ENCODE results near the gene ASIC4. TPM values are rescaled to one million over a fixed set of nuclear protein-coding genes. Genes with fewer than 3 reads are reported as not detected.

The ASIC4 gene
- total RNA-seq, 4 donors from 2014 or later: not detected

DNA sequence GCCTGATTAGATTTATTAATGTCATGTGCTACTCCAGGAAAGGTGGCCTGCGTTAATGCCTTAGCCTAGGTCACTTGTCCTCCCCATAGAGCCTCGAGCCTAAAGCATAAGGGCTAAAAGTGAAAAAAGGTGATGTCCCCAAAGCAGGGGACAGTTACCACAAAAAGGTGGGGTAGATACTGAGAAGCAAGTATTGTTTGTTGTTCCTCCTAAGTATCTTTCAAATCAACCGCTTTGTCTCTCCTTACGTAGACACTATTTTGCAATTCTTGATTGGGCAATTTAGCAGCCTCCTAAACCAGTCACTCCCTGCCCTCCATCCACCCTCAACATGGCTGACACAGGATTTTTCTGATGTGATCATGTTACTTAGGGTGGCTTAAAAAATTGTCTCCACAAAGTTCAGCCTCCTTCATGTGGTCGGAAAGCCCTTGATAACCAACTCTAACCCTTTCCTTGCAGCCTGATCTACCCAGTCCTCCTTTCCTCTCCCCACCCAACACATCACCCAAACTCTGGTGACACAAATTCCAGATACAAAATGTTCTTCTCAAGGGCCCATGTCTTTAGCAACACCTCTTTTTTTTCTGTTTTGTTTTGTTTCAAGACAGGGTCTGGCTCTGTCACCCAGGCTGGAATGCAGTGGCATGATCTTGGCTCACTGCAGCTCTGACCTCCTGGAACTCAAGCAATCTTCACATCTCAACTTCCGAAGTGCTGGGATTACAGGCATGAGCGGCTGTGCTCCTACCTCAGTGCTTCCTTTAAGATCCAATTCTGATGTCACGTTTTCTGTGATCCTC, 64.7 kb downstream of the ASIC4 start:
- WGBS: 73% methylated on average over 8 of the region's 8 CpGs
- H3K27me3 ChIP-seq: peaks cover 0 to 45% (median 0%) of the 10 kb centered on the region in 4 donors
- no peak for DNase-seq (ENCODE audit: extremely low spot score)
- no peaks in the 10 kb centered on the region for H3K36me3 ChIP-seq
- TF ChIP-seq POLR2AphosphoS5 (IDR thresholded peaks at IDR 0.05) (no peak), EP300 (IDR thresholded peaks at IDR 0.05) (no peak)
- TF ChIP-seq, protein P1, sequence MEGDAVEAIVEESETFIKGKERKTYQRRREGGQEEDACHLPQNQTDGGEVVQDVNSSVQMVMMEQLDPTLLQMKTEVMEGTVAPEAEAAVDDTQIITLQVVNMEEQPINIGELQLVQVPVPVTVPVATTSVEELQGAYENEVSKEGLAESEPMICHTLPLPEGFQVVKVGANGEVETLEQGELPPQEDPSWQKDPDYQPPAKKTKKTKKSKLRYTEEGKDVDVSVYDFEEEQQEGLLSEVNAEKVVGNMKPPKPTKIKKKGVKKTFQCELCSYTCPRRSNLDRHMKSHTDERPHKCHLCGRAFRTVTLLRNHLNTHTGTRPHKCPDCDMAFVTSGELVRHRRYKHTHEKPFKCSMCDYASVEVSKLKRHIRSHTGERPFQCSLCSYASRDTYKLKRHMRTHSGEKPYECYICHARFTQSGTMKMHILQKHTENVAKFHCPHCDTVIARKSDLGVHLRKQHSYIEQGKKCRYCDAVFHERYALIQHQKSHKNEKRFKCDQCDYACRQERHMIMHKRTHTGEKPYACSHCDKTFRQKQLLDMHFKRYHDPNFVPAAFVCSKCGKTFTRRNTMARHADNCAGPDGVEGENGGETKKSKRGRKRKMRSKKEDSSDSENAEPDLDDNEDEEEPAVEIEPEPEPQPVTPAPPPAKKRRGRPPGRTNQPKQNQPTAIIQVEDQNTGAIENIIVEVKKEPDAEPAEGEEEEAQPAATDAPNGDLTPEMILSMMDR (IDR thresholded peaks at IDR 0.05): no peak
- intact Hi-C loops (cut with DNase I): no loop called here
- H3K4me3 ChIP-seq: no peak overlapping the region
- H3K9me3 ChIP-seq: no peaks in the 10 kb centered on the region
- no peak overlapping the region for H3K27ac ChIP-seq (replicated peaks in 1 of 4)
- no peaks in the 10 kb centered on the region for H3K4me1 ChIP-seq

DNA sequence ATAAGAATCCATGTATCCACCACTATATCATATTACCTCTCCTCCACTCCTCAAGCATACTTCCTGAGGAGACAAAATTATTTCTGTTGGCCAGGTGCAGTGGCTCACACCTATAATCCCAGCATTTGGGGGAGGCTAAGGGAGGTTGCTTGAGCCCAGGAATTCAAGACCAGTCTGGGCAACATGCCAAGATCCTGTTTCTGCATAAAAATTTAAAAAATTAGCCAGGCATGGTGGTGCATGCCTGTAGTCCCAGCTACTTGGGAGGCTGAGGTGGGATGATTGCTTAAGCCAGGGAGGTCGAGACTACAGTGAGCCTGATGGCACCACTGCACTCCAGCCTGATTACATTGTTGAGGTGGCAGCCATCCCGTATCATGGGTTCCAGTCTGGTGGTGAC, 67.1 kb downstream of the ASIC4 start:
- Histone ChIP-seq H3K27ac (replicated peaks in 1 of 4) (no peak overlapping the region), H3K4me1 (no peaks in the 10 kb centered on the region), H3K9me3 (no peaks in the 10 kb centered on the region), H3K4me3 (no peak overlapping the region), H3K27me3 (peaks cover 0 to 28% (median 0%) of the 10 kb centered on the region in 4 donors), H3K36me3 (no peaks in the 10 kb centered on the region)
- TF ChIP-seq, protein P1 (IDR thresholded peaks at IDR 0.05): no peak
- TF ChIP-seq POLR2AphosphoS5 (IDR thresholded peaks at IDR 0.05): no peak
- 78% methylated on average over 2 of the region's 2 CpGs for WGBS
- intact Hi-C loops (cut with DNase I): no loop called here
- no peak for DNase-seq (ENCODE audit: extremely low spot score)

Small RNA genes within 50 kb of the gene (small RNA-seq; reads per million reads assigned to genes)
- gene MIR3132: 0 reads per million in 3 donors

Other genes starting within 250 kb of the ASIC4 start
- 10 to 100 TPM; 33.3 to 84.8 (median 50.7) TPM for gene DNAJB2, start 235.1 kb upstream of the ASIC4 start, total RNA-seq
- gene PTPRN, start 205.1 kb upstream of the ASIC4 start, total RNA-seq: 1 to 10 TPM; 2.1 to 6.6 (median 4.1) TPM
- gene RESP18, start 181.7 kb upstream of the ASIC4 start, total RNA-seq: not detected
- gene DNPEP, start 126.6 kb upstream of the ASIC4 start, total RNA-seq: 100 to 1,000 TPM in 1 of 4 donors, 10 to 100 TPM in 3; 44.9 to 102 (median 61.6) TPM
- over 10,000 TPM; 19,781 to 23,770 (median 22,752) TPM for gene DES, start 96.1 kb upstream of the ASIC4 start, total RNA-seq
- gene SPEG, start 79.6 kb upstream of the ASIC4 start, total RNA-seq: 100 to 1,000 TPM; 115 to 251 (median 180) TPM
- 10 to 100 TPM; 16.2 to 32.6 (median 19.9) TPM for gene GMPPA, start 15.6 kb upstream of the ASIC4 start, total RNA-seq
- 10 to 100 TPM; 44.4 to 67.8 (median 58.4) TPM for gene CHPF, start 29.3 kb downstream of the ASIC4 start, total RNA-seq
- 1 to 10 TPM; 3.7 to 4.7 (median 4.2) TPM for gene TMEM198, start 29.5 kb downstream of the ASIC4 start, total RNA-seq
- gene OBSL1, start 57.1 kb downstream of the ASIC4 start, total RNA-seq: 100 to 1,000 TPM in 2 of 4 donors, 10 to 100 TPM in 2; 51.9 to 123 (median 99.2) TPM
- gene INHA, start 57.8 kb downstream of the ASIC4 start, total RNA-seq: under 1 TPM in 2 of 4 donors, not detected in 2; 0.45 to 0.75 TPM
- 10 to 100 TPM in 3 of 4 donors, 1 to 10 TPM in 1; 8.9 to 24.2 (median 14.3) TPM for gene STK11IP, start 83.4 kb downstream of the ASIC4 start, total RNA-seq
- 10 to 100 TPM; 15.0 to 30.4 (median 20.5) TPM for gene SLC4A3, start 113.1 kb downstream of the ASIC4 start, total RNA-seq

Measured in esophagus muscularis mucosa (tissue), 4 donors.